ENCODE results near the gene GNLY.

GNLY gene

DNA sequence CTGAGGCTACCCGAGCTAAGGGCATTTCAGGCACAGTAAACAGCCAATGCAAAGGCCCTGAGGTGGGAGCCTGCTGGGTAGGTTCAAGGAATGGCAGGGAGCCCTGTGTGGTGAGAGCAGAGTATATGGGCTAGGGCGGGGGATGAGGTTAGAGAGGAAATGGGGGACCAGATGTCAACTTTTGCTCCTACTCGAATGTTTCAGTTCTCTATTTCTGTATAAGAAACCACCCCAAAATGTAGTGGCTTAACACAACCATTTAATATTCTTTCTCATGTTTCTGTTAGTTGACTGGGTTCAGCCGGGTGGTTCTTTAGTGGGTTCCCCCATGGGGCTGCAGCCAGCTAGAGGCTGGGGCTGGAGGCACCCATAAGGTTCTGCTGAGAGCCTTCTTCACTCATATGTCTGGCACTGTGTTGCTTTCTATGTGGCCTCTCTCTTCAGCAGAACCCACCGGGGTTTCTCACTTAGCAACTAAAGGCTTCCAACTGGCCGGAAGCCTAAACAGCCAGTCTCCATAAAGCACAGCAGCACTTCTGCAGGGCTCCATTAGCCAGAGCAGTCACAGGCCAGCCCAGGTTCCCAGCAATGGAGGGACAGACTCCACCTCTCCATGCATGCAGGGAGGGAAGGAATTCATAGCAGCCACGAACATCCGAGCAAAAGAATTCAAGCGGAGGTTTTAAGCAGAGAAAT is 54.0 kb downstream of the GNLY start:
- ATAC-seq, result no peak
